ENCODE measurements around the gene HOXC10.

DNA sequence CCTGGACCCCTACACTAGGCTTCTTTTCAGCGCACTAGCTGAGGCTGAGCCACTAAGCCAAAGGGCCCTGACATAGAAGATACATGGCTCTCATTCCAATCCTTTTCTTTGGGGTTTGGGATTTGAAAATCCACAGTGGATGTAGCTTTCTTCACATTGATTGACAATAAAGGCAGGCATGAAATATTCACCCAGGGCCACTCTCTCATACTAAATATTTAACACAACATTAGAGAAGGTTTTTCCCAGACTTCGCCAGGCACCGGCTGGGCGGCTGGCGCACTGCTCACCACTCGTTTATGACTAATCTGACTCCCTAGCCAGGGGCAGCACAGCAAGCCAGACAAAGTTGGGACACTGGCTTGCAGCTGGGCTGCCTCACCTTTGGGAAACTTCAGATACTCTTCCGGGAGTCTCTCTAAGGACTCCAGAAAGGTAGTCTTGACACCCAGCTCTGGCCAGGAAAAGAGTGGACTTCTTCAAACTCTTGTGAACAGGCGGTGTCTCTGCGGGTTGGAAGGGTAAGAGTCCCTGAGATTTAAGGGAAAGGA, 12.7 kb upstream of the HOXC10 start:
- TF ChIP-seq, protein P1, sequence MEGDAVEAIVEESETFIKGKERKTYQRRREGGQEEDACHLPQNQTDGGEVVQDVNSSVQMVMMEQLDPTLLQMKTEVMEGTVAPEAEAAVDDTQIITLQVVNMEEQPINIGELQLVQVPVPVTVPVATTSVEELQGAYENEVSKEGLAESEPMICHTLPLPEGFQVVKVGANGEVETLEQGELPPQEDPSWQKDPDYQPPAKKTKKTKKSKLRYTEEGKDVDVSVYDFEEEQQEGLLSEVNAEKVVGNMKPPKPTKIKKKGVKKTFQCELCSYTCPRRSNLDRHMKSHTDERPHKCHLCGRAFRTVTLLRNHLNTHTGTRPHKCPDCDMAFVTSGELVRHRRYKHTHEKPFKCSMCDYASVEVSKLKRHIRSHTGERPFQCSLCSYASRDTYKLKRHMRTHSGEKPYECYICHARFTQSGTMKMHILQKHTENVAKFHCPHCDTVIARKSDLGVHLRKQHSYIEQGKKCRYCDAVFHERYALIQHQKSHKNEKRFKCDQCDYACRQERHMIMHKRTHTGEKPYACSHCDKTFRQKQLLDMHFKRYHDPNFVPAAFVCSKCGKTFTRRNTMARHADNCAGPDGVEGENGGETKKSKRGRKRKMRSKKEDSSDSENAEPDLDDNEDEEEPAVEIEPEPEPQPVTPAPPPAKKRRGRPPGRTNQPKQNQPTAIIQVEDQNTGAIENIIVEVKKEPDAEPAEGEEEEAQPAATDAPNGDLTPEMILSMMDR (IDR thresholded peaks at IDR 0.05; ENCODE audit: low read depth, low read length, poor library complexity, severe bottlenecking): no peak
- no peak for TF ChIP-seq EZH2phosphoT487 (IDR thresholded peaks at IDR 0.05; ENCODE audit: borderline replicate concordance, low read length)

Measured in DOHH2 (cell line).